ENCODE results near the gene GALNT9.
A peak's percentile ranks its signal among the peaks of the same experiment; 100 is the strongest.
"Not testable (repeated sequence)": the region's sequence is repeated elsewhere in the genome, so short reads cannot be mapped to it uniquely, and the experiment has no call there.

GALNT9 gene

GRCh38 chr12:132358241-132359225, 29.1 kb upstream of the GALNT9 start:
- DNase-seq: not testable (repeated sequence)

DNA sequence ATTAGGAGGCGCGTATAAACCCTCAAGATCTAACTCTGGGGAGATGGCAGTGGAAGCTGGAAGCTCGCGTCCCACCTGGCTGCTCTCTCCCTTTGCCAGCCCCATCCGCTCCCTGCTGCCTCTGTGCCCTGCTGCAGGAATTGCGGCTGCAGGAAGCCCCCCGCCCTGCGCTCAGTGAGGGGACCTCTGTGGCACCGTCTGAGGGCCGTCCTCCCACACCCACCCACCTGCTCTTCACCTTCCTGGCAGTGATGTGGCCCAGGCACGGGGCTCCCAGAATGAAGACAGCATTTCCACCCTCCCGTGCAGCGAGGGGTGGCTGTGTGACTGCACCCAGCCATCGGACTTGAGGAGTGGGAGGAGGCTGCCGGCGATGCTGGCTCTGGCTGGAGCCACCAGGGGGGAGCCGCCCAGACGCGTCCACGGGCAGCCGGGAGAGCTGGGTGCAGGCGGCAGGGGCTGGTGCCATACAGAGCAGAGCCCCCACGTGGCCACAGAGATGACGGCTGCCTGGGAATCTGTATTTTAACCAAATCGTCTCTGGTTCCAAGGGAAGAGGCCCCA, 28.3 kb upstream of the GALNT9 start:
- no peak for DNase-seq

DNA sequence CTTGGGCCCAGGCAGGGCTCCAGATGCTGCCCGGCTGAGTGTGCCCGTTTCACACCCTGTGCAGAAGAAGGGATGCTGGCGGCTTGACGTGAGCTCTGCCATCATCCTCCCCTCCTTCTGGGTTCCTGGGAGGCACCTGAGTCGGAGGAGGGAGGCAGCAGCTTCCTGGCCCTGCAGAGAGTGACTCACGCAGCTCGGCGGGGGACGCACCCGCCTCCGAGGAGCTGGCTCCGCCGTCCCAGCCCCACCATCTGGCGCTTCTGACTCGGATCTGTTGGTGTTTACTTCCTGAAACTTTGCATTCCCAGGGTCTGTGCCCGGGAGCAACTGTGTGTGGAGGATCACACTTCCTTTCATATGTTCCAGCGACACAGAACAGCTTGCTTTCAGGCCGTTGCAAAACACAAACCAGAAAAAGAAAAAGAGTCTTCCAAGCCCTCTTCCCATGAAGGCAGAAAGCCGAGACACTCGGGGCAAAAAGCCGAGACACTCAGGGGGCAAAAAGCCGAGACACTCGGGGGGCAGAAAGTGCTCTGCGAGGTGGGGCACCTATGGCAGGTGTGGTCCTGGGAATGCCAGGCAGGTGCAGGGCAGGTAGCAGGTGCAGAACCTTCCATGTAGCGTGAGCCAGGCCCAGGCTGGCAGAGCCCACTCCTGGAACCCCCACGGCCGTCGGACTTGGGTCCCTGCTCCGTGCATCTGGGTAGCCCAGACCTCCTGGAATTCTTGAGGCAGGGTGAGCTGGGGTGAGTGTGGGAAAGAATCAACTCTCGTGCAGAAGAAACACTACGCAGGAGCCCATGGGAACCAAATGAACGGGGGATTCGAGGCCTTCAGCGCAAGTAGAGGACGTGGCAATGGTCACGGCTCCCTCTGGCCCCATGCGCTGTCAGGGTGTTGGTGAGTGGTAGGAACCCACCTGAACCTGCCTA, 27.6 kb upstream of the GALNT9 start:
- DNase-seq: no peak

GRCh38 chr12:132355742-132356681, 26.6 kb upstream of the GALNT9 start:
- no peak for DNase-seq

GRCh38 chr12:132354982-132355680, 25.7 kb upstream of the GALNT9 start:
- DNase-seq: no peak

GRCh38 chr12:132354211-132354981, 25.0 kb upstream of the GALNT9 start:
- DNase-seq: no peak

DNA sequence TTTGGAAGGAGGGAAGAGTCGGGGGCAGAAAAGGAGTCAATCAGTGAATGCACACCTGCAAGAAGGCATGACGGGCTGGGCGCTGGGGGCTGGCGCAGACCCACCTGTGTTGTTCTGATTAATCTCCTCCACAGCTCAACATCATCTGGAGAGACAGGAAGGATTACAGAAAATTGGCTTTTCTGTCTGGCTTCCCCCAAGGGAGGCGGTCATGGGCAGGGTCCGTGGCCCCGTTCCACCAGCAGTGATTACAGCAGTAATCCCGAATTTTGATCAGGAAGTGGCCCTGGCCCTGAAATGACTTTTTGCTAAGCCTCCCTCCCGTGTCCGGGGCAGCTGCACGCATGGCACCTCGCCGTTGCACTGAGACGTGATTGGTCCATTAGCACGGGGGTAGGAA, 24.4 kb upstream of the GALNT9 start:
- no peak for DNase-seq

DNA sequence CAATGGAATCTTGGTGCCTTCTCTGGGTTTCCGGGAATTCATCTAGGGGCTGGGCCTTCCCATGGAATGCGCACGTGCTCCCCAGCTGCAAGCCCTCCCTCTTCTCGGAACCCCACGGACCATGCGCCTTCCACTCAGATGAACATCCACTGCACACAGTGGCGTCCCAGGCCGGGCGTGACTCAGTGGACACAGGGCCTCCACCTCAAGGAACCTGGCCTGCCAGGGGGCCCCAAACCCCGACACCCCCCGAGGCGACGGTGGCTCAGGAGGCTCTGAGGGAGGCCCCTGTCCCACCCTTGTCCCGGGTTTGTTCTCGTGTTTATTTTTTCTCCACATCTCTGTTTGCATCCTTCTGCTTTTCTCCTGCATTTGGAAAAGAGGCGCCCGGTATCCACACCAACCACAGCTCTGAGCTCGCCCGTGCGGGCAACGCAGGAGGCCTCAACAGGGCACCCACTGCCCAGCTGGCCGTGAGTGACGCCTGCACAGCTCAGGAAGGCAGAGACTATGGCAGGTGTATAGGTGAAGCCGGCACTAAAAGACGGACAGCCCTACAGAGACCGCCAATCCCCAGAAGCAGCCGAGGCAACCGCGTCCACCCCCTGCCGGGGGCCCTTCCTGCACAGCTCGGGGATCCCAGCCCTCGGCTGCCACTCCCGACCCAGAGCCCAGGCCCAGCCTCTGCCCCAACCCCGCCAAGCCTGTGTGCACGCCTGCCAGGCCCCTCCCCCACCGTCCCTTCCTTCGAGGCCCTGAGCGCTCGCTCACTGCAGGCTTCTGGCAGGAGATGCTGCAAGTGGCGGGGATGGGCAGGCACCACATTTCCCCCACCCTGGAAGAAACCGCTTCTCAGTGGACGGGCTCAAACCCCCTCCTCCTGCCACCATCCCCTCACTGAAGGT, 23.8 kb upstream of the GALNT9 start:
- no peak for DNase-seq

GRCh38 chr12:132351751-132352495, 22.5 kb upstream of the GALNT9 start:
- no peak for DNase-seq

DNA sequence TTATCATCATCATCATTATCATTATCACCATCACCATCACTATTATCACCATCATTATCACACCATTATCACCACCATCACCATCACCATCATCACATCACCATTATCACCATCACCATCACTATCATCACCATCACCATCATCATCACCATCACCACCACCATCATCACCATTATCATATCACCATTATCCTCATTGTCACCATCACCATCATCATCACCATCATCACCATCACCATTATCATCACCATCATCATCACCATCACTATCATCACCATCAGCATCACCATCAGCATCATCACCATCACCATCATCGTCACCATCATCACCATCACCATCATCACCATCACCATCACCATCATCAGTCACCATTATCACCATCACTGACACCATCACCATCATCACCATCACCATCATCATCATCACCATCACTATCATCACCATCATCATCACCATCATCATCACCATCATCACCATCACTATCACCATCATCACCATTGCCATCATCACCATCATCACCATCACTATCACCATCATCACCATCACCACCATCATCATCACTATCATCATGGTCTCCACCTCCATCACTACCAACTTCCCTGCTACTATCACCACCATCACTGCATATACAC, 20.2 kb upstream of the GALNT9 start:
- DNase-seq: no peak

- no peak for DNase-seq
These were observed 18.8 kb upstream of the GALNT9 start for GRCh38 chr12:132348176-132348575.

GRCh38 chr12:132347176-132347855, 17.9 kb upstream of the GALNT9 start:
- DNase-seq: no peak

GRCh38 chr12:132346471-132347175, 17.2 kb upstream of the GALNT9 start:
- no peak for DNase-seq

GRCh38 chr12:132345561-132346200, 16.3 kb upstream of the GALNT9 start:
- peak; percentile 46 for DNase-seq

DNA sequence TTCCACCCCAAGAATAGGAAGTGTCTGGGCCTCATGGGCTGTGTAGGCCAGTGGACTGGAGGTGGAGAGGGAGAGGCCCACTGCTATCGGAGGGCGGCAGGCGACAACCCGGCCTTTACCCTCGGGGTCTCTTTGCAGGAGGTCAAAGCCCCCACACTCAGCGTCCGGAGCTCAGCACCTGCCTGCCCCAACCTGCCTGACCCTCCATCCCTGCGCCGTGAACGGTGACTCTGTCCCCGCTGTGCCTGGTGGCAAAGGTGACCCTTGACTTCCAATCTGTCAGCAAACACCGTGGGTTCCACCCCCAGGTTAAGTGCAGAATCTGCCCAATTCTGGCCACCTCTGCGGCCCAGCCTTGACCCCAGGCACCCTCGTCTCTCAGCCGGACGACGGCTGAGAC, 15.7 kb upstream of the GALNT9 start:
- DNase-seq: no peak

- no peak for DNase-seq
These were observed 15.2 kb upstream of the GALNT9 start for GRCh38 chr12:132344601-132345000.

All from retina (tissue), 1 donor.